ENCODE measurements around the gene ITGAL.

Gene ITGAL

DNA sequence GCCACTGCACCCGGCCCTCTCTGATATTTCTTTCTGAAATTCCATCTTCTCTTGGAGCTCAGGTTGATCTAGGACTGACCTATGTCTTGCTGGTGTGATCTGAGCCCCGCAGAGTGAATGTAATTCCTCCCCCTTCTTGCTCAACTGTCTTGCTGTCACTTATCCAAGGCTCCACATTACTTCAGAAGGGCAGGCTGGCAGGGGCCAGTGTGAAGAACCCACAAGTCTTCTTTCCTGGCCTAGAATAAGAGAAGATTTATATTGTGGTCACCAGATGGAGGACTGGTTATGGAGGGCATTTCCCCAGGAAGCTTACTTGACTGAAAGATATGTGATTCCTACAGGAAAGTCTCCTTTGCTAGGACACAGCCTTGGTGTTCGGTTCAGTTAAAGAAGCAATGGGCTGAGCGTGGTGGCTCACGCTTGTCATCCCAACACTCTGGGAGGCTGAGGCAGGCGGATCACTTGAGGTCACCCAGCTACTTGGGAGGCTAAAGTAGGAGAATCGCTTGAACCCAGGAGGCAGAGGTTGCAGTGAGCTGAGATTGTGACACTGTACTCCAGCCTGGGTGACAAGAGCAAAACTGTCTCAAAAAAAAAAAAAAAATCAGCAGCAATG is 13.4 kb downstream of the ITGAL start:
- TF ChIP-seq TCF12 (IDR thresholded peaks at IDR 0.05; ENCODE audit: low read depth) (no peak), CREB1 (IDR thresholded peaks at IDR 0.05; ENCODE audit: low read depth) (no peak), YY1 (IDR thresholded peaks at IDR 0.05; ENCODE audit: low read depth) (no peak), NFIC (IDR thresholded peaks at IDR 0.05) (no peak), FOXM1 (IDR thresholded peaks at IDR 0.05; ENCODE audit: borderline replicate concordance, low read depth) (no peak), CEBPB (IDR thresholded peaks at IDR 0.05) (no peak), EGR1 (IDR thresholded peaks at IDR 0.05) (no peak), TEAD4 (IDR thresholded peaks at IDR 0.05) (no peak)
- TF ChIP-seq, protein P1, sequence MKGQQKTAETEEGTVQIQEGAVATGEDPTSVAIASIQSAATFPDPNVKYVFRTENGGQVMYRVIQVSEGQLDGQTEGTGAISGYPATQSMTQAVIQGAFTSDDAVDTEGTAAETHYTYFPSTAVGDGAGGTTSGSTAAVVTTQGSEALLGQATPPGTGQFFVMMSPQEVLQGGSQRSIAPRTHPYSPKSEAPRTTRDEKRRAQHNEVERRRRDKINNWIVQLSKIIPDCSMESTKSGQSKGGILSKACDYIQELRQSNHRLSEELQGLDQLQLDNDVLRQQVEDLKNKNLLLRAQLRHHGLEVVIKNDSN (IDR thresholded peaks at IDR 0.05), result no peak
- TF ChIP-seq, protein P2, sequence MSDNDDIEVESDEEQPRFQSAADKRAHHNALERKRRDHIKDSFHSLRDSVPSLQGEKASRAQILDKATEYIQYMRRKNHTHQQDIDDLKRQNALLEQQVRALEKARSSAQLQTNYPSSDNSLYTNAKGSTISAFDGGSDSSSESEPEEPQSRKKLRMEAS (IDR thresholded peaks at IDR 0.05), result no peak

DNA sequence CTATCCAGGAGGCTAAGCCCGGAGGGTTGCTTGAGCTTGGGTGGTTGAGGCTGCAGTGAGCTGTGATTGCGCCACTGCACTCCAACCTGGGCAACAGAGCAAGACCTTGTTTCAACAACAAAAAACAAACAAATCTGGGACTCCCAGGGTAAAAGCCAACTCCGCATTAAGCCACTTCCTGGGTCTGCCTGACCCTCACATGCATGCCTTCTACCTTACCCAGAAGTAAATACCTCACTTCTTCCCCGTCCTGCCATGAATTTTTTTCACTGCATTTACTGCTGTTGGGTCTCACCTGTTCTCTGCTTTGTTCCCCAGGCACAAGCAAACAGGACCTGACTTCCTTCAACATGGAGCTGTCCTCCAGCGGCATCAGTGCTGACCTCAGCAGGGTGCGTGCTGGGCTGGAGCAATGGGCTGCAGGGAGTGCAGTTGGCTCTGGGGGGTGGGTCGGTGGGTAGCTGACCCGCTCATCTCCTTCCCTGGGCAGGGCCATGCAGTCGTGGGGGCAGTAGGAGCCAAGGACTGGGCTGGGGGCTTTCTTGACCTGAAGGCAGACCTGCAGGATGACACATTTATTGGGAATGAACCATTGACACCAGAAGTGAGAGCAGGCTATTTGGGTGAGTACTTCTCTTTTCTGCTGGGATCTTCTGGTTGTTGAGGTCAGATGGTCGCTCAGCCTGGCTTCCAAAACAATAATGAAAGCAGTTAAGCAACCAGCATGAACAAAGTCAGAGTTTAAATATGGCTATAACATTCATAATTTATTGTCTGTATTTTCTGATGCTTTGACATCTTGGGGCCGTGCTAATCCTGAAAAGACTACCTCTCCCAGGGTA is 16.4 kb downstream of the ITGAL start:
- TF ChIP-seq CEBPB (IDR thresholded peaks at IDR 0.05), result 0 out of 2 replicates have a peak, but pooled peaks have one; percentile 17
- no peak for TF ChIP-seq EP300 (IDR thresholded peaks at IDR 0.05; ENCODE audit: borderline replicate concordance)

DNA sequence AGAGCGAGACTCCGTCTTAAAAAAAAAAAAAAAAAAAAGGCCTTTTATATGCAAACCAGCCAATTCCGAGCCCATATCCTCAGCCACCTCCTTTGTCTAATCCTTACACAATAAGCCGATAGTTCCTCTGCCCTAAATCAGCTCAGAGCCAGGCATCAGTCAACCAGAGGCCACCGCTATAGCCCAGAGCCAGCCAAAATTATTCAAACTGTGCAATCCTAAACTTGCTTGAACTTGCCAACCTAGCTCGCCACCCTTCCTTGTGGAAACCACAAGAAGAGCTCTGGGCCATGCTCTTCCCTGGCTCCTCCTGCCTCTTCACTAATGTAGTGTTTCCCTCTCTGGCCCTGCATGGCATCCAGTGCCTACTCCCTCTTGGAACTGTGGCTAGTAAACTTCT is 17.7 kb downstream of the ITGAL start:
- TF ChIP-seq NFIC (IDR thresholded peaks at IDR 0.05), result no peak
- TF ChIP-seq EP300 (IDR thresholded peaks at IDR 0.05; ENCODE audit: borderline replicate concordance), result no peak
- TF ChIP-seq CREB1 (IDR thresholded peaks at IDR 0.05; ENCODE audit: low read depth), result no peak
- no peak for TF ChIP-seq TAF1 (IDR thresholded peaks at IDR 0.05; ENCODE audit: low read depth)
- TF ChIP-seq TEAD4 (IDR thresholded peaks at IDR 0.05), result no peak
- no peak for TF ChIP-seq ZBTB7A (IDR thresholded peaks at IDR 0.05; ENCODE audit: low read depth)
- no peak for TF ChIP-seq TCF12 (IDR thresholded peaks at IDR 0.05; ENCODE audit: low read depth)
- TF ChIP-seq FOXM1 (IDR thresholded peaks at IDR 0.05; ENCODE audit: borderline replicate concordance, low read depth), result no peak

DNA sequence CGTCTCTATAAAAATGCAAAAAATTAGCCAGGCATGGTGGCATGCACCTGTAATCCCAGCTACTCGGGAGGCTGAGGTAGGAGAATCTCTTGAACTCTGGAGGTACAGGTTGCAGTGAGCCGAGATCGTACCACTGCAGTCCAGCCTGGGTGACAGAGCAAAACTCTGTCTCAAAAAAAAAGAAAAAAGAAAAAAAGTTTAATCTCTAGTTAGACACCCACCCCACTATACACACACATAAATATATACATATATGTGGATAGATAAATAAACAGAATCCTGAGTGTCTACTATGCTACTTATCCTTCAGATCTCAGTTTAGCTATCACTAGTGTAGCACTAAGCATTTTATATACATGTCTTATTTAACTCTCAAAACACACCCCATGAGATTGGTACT is 18.7 kb downstream of the ITGAL start:
- TF ChIP-seq EP300 (IDR thresholded peaks at IDR 0.05; ENCODE audit: borderline replicate concordance) (no peak), NFIC (IDR thresholded peaks at IDR 0.05) (no peak), FOXM1 (IDR thresholded peaks at IDR 0.05; ENCODE audit: borderline replicate concordance, low read depth) (no peak), EGR1 (IDR thresholded peaks at IDR 0.05) (no peak), RAD21 (IDR thresholded peaks at IDR 0.05; ENCODE audit: low read depth) (no peak)

DNA sequence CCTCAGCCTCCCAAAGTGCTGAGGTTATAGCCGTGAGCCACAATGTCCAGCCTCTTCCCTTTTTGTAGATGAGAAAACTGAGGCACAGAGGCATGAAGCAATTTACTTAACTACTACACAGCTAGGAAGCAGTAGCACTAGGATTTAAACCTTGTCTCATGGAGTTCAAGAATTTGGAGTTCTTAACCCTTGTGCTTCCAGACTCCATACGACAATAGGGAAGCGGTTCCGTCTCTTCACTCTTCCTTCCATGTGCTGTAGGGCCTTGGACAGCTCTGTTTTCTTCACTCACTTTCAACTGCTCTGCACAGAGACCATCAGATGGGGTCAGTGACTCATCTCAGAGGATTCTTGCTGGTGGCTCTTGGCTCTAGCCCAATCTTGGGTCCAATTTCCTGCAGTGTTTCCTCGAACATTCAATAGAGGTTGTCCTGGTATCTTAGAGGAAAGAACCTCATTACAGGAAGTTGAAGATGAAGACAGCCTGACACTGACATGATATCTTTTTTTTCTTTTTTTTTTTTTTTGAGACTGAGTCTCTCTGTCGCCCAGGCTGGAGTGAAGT is 19.3 kb downstream of the ITGAL start:
- TF ChIP-seq EP300 (IDR thresholded peaks at IDR 0.05; ENCODE audit: borderline replicate concordance) (no peak), NFIC (IDR thresholded peaks at IDR 0.05) (0 out of 2 replicates have a peak, but pooled peaks have one; percentile 13)

DNA sequence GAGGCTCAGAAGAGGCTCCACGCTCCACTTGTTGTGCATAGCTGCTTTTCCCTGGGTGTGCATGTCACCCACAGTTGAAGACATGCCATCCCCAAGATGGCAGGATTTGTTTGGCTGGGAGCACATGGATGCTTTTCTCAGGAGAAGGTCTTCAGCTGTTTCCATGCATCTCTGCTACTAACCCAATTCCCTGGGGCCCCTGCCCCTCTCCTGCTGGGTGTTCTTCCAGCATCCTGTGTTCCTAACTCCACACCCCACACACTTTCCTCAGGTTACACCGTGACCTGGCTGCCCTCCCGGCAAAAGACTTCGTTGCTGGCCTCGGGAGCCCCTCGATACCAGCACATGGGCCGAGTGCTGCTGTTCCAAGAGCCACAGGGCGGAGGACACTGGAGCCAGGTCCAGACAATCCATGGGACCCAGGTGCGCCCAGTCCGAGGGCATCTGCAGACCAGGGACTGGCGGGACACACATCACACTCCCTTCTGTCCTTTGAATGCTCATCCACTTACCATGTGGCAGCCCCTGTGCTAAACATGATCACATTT is 21.5 kb downstream of the ITGAL start:
- TF ChIP-seq, protein P2 (IDR thresholded peaks at IDR 0.05), result no peak
- TF ChIP-seq EGR1 (IDR thresholded peaks at IDR 0.05) (no peak), ZBTB7A (IDR thresholded peaks at IDR 0.05; ENCODE audit: low read depth) (no peak), CEBPB (IDR thresholded peaks at IDR 0.05) (no peak), TCF12 (IDR thresholded peaks at IDR 0.05; ENCODE audit: low read depth) (no peak), NFIC (IDR thresholded peaks at IDR 0.05) (no peak), TEAD4 (IDR thresholded peaks at IDR 0.05) (no peak), FOXM1 (IDR thresholded peaks at IDR 0.05; ENCODE audit: borderline replicate concordance, low read depth) (no peak), YY1 (IDR thresholded peaks at IDR 0.05; ENCODE audit: low read depth) (no peak), CREB1 (IDR thresholded peaks at IDR 0.05; ENCODE audit: low read depth) (no peak), RAD21 (IDR thresholded peaks at IDR 0.05; ENCODE audit: low read depth) (no peak), TAF1 (IDR thresholded peaks at IDR 0.05; ENCODE audit: low read depth) (no peak), EP300 (IDR thresholded peaks at IDR 0.05; ENCODE audit: borderline replicate concordance) (no peak)
- TF ChIP-seq, protein P3, sequence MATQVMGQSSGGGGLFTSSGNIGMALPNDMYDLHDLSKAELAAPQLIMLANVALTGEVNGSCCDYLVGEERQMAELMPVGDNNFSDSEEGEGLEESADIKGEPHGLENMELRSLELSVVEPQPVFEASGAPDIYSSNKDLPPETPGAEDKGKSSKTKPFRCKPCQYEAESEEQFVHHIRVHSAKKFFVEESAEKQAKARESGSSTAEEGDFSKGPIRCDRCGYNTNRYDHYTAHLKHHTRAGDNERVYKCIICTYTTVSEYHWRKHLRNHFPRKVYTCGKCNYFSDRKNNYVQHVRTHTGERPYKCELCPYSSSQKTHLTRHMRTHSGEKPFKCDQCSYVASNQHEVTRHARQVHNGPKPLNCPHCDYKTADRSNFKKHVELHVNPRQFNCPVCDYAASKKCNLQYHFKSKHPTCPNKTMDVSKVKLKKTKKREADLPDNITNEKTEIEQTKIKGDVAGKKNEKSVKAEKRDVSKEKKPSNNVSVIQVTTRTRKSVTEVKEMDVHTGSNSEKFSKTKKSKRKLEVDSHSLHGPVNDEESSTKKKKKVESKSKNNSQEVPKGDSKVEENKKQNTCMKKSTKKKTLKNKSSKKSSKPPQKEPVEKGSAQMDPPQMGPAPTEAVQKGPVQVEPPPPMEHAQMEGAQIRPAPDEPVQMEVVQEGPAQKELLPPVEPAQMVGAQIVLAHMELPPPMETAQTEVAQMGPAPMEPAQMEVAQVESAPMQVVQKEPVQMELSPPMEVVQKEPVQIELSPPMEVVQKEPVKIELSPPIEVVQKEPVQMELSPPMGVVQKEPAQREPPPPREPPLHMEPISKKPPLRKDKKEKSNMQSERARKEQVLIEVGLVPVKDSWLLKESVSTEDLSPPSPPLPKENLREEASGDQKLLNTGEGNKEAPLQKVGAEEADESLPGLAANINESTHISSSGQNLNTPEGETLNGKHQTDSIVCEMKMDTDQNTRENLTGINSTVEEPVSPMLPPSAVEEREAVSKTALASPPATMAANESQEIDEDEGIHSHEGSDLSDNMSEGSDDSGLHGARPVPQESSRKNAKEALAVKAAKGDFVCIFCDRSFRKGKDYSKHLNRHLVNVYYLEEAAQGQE (IDR thresholded peaks at IDR 0.05; ENCODE audit: low read depth), result no peak
- TF ChIP-seq, protein P1 (IDR thresholded peaks at IDR 0.05), result no peak

DNA sequence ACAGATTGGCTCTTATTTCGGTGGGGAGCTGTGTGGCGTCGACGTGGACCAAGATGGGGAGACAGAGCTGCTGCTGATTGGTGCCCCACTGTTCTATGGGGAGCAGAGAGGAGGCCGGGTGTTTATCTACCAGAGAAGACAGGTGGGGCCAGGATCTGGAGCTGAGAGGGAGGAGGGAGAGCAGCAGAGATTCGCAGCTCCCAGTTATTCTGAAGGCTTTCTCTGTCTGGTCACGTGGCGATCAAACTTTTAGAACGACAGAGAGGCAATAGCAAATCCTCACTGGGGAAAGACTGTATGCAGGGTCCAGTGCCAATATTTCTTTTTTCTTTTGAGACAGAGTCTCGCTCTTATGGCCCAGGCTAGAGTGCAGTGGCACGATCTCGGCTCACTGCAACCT is 22.2 kb downstream of the ITGAL start:
- no peak for TF ChIP-seq YY1 (IDR thresholded peaks at IDR 0.05; ENCODE audit: low read depth)
- TF ChIP-seq, protein P1 (IDR thresholded peaks at IDR 0.05), result peak; percentile 46
- TF ChIP-seq TAF1 (IDR thresholded peaks at IDR 0.05; ENCODE audit: low read depth), result no peak
